Esophagus muscularis mucosa (tissue), 4 donors: Measurements from ENCODE around the gene MATK.

Source experiments
- CTCF ChIP-seq, 3 experiments: fragments of 200-600 bp in 2 of 3; fragments of 450-650 bp in 1 of 3; sonication (generic) in 2 of 3; IDR thresholded peaks; one replicate each; pipeline ENCODE4 v1.5.1; 2017 to 2019; ENCODE audit warnings: antibody characterized with exemption in 3 of 3, mild to moderate bottlenecking in 2 of 3, moderate library complexity in 1 of 3
- EP300 ChIP-seq: sonication (generic); formaldehyde crosslinking; IDR thresholded peaks from one replicate; pipeline ENCODE4 v1.6.1; 2017; ENCODE audit warnings: antibody characterized with exemption
- POLR2A ChIP-seq: fragments of 450-650 bp; IDR thresholded peaks from one replicate; pipeline ENCODE4 v1.6.1; 2017; ENCODE audit warnings: antibody characterized with exemption, moderate library complexity, mild to moderate bottlenecking, low read depth
- POLR2AphosphoS5 ChIP-seq, 2 donors: sonication (generic); formaldehyde crosslinking; IDR thresholded peaks; one replicate each; pipeline ENCODE4 v1.6.1; 2017; ENCODE audit warnings: antibody characterized with exemption in 2 of 2

GRCh38 chr19:3762130-3762473, 24.1 kb downstream of the MATK start:
- no peak for TF ChIP-seq CTCF (IDR thresholded peaks at IDR 0.05)
- TF ChIP-seq EP300 = no peak
- no peak for TF ChIP-seq POLR2A
- TF ChIP-seq POLR2AphosphoS5 (IDR thresholded peaks at IDR 0.05) = no peak
